VCaP (cell line): ENCODE measurements around the gene ARL4A.
"Not testable (repeated sequence)": the region's sequence is repeated elsewhere in the genome, so short reads cannot be mapped to it uniquely, and the experiment has no call there.

Source experiments
- H3K27ac ChIP-seq: fragments of 450-650 bp; 2 replicates; pipeline ENCODE4 v1.5.1; 2017
- CTCF ChIP-seq: fragments of 450-650 bp; conservative IDR thresholded peaks from 2 replicates; pipeline ENCODE4 v1.5.1; 2017; ENCODE audit warnings: mild to moderate bottlenecking, moderate library complexity

The ARL4A gene

DNA sequence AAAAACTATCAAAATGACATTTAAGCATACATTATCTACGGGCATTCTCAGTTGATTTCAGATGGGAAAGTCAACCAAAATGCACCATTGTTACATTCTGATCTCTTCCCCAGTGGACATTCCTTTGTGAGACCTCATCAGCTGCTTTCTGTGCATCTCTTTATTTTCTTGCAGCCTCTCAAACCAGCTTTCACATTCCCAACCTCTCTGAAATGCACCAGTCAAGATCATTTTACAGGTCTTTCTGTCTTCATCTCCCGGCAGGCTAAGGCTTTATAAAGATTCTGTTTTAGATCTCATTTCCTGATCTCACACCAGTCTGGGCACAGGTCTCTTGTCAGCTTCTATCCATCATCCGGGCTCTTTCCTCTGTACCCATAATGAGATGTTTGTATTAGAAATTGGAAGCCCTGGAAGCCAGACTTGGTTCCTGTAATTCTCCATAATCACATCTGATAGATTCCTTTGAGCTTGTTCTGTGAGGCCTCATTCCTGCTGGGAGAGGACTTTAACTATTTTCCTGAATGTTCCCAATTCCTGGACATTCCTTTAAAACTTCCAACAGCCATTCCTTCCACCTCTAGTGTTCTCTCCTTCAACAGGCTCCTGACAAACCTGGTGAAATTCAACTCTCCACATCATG, 44.3 kb upstream of the ARL4A start:
- TF ChIP-seq CTCF, result no peak

DNA sequence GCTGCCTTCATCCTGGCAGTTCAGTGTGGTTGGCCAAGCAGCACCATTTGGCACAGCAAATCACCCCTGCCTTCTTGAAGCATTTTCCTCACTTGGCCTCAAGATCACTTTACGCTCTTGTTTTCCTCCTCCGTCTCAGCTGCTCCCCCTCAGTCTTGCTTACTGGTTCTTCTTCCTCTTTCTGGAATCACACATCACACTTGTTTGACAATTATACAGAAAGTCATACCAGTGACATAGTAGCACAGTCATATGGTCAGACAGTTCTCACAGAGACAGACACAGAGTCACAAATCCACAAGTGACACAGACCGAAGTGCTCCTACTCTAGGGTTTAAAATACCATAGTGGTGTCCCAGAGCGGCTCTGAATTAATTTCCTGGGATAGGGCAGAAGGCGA, 43.8 kb upstream of the ARL4A start:
- no peak overlapping the region for H3K27ac ChIP-seq
- no peak for TF ChIP-seq CTCF

More for the DNA sequence above, 44.3 kb upstream of the ARL4A start:
- no peak overlapping the region for H3K27ac ChIP-seq

GRCh38 chr7:12645212-12645611, 42.2 kb upstream of the ARL4A start:
- not testable (repeated sequence) for H3K27ac ChIP-seq

GRCh38 chr7:12646139-12646538, 41.3 kb upstream of the ARL4A start:
- TF ChIP-seq CTCF, result no peak
- no peak overlapping the region for H3K27ac ChIP-seq

DNA sequence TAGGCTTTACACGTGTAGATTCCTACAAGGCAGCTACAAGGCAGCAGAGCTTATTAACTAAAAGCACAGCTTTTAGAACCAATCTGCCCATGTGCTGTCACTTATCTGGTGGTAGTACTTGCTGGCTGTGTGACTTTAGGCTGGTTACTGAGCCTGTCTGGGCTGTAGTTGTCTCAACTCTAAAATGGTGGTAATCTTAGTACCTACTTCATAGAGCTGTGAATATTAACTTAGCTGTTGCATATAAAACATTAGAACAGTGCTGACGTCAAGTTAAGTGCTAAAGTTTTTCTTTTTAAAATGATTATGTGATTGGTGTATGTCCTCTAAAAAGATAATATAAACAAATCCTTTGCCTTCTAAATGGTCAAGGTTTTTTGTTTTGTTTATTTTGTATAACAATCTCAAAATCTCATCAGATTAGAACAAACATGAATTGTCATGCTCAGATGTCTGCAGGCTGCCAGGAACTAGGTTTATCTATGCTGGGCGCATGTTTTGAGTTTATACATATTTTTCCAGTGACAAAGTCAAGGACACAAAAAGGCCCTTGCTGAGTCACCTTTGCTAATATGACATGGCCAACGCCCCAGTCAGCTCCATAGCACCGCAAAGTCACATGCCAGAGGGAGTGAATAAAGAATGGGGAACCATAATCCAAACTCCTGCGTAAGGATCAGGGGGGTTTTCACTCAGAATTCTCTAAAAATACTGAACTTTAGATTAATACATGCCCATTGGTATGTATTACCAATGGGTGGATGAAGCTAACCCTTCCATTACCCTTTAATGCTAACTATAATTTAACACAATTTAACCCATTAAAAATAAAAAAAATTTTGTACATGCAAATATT, 39.8 kb upstream of the ARL4A start:
- no peak for TF ChIP-seq CTCF
- peak overlapping the region; percentile 81 for H3K27ac ChIP-seq

GRCh38 chr7:12648704-12649261, 38.6 kb upstream of the ARL4A start:
- TF ChIP-seq CTCF, result no peak
- peak overlapping the region; percentile 81 for H3K27ac ChIP-seq

DNA sequence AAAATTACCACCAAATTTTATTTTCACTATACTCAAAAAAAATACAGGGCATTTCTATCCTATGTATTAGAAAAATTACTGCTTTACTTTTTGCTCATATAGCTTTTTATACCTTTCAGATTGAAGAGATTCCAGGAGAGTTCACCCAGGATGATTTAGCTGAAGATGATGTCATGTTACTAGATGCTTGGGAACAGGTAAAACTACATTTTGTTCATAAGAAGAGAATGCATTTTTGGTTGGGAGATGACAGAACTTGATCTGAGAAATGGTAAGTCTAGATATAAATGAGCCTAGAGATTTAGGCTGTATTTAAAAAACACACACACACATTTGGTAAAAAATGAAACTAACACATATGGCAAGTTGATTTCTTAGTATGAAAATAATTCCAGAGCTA, 38.1 kb upstream of the ARL4A start:
- no peak for TF ChIP-seq CTCF
- peak overlapping the region; percentile 81 for H3K27ac ChIP-seq

GRCh38 chr7:12650080-12650479, 37.4 kb upstream of the ARL4A start:
- no peak for TF ChIP-seq CTCF
- H3K27ac ChIP-seq, result peak overlapping the region; percentile 81
